HG03175 (cell line): ENCODE results near the gene POU2AF1.

ENCODE experiments used
- ATAC-seq: cut with Tn5 transposase; IDR thresholded peaks from one replicate; pipeline ENCODE4 v1.9.1; 2021; ENCODE audit warnings: mild to moderate bottlenecking, moderate library complexity; ENCODE audit not compliant: unreplicated experiment

Gene POU2AF1

GRCh38 chr11:111362887-111363411 lies 16.1 kb downstream of the POU2AF1 start:
- no peak for ATAC-seq

DNA sequence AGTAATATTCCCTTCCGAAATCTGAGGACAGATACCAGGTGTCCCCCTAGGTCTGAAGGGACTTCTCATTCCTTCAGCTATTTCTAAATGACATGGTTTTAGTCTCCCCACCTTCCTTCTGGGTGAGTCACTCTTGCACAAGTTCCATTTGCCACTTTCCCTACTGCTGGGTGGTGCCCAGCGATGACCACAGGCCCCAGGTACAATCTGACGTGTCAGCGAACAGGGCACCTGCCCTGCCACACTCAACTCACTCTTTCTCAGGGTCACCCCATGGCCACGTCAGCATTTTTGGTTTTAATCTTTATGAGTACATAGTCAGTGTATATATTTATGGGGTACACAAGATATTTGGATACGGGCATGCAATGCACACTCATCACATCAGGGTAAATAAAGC lies 17.2 kb downstream of the POU2AF1 start:
- ATAC-seq, result no peak

DNA sequence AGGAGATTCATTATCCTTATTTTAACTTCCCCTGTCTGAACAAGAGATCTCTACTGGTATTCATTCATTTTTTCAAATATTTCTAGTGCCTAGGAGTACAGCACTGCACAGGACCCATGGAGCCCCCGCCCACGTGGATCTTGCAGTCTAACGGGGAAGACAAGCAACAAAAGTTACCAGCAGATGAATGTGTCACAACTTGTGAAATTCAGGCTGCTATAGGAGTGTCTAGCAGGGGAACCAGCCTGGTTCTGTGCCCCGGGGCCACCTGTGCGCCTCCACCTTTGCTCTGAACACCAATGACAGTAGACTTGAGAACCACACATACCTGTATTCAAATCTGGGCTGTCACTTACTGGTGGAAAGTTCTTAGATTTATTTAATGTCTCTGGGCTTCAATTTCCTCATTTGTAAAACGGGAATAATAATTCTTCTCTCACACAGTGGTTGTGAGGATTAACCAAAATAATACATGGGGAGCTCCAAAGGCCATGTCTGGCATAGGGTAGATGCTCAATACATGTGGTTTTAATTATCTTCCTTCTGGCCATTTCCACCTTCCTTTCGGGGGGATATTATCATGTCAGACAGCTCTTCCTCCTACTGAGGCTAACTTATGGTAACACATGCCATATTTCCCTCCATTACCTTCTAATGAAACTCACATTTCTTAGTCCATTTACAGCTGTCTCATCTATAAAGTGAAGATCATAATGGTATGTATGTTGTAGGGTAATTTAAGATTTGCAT lies 17.8 kb downstream of the POU2AF1 start:
- ATAC-seq, result no peak

- ATAC-seq, result no peak
Measured at GRCh38 chr11:111360150-111361043, 18.7 kb downstream of the POU2AF1 start.

- ATAC-seq, result no peak
Measured at GRCh38 chr11:111359223-111360149, 19.6 kb downstream of the POU2AF1 start.

DNA sequence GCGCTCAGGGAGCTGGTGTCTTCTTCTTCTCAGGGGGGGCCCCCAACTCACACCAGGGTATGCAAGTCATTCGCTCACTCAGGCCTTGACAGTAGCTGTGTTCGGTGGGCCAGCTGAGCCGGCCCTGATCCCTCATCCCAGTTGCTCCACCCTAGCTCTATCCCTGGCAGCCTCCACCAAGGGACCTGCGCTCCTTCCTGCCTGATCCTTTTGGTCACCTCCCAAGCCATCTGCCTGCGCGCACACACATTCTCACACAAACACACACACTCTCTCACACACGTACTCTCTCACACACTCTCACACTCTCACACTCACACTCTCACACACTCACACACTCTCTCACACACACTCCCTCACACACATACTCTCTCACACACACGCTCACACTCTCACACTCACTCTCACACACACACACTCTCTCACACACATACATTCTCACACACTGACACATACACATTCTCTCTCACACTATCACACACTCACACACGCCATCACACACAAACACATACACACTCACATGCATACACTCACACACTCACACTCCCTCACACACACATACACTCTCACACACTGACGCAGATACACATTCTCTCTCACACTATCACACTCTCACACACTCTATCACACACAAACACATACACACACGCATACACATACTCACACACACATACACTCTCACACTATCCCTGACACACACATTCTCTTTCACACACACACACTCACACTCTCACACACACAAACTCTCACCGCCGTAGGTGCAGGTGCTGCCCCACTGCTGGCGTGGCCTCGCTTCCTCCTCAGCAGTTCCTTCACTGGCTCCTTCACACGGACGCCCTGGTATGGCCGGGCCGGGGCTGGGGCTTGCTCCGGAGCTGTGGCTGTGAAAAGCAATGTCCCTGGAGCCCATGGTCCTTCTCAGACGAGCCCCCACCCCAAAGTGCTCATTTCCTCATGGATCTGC lies 20.8 kb downstream of the POU2AF1 start:
- ATAC-seq, result no peak

GRCh38 chr11:111357150-111358037 lies 21.7 kb downstream of the POU2AF1 start:
- ATAC-seq, result no peak

DNA sequence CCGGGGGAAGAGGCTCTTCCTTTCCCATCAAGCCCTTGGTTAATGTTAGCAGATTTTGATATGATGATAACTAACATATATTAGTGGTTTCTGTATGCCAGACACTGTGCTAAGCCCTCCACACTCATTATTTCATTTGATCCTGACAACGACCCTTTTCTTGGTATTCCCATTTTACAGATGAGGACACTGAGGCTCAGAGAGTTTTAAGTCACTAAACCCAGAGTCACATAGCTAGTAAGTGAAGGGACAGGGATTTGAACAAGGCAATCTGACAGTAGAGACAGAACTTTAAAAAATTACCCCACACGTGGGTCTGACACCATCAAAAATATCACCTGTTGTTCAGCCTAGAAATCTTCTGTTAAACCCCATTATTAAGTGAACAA lies 22.4 kb downstream of the POU2AF1 start:
- no peak for ATAC-seq

GRCh38 chr11:111355956-111356659 lies 23.0 kb downstream of the POU2AF1 start:
- ATAC-seq, result no peak

GRCh38 chr11:111355101-111355500 lies 24.0 kb downstream of the POU2AF1 start:
- no peak for ATAC-seq

DNA sequence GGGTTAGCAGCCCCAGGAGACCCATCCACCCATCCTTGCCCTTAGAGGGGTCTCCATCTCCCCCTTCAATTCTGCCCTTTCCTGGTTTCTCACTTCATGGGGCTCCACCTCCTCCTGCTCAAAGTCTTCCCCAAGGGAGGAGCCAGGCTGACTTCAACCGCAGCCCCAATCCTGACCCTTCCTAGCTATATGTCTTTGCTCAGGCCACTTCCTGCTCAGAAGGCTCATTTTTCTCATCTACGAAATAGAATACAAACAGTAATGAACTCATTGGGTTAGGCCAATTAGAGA lies 24.5 kb downstream of the POU2AF1 start:
- no peak for ATAC-seq

- no peak for ATAC-seq
Measured at GRCh38 chr11:111353776-111354600, 25.1 kb downstream of the POU2AF1 start.

- ATAC-seq, result no peak
Measured at GRCh38 chr11:111352935-111353710, 26.0 kb downstream of the POU2AF1 start.

GRCh38 chr11:111352231-111352746 lies 26.8 kb downstream of the POU2AF1 start:
- no peak for ATAC-seq

DNA sequence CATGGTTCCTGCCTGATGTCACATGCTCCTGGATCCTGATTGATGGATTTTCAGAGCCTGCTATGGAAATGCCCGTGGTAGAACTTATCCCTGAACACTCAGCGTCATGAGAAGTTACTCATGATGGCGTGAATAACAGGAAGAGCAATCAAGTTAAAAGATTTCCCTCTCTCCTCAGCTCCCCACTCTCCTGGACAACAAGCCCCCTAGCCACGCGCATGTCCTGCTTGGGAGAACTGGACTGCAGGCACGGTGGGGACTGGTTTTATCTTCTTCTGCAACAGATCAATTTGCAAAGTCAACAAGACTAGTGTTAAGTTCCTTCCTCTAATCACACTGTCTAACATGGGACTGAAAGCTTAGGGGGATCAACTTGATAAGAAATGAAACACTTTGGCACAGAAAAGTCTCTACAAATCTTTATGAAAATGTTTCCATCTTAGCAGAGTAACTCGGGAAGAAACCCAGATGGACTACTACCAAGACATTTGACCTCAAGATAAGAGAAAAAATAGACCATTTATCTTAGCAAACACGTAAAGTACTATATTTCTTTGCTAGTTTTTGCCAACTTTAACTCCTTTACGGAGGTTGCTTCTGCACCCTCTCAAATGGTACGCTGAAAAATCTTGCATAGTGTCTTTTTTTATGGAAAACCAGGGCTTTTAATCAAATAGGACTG lies 27.6 kb downstream of the POU2AF1 start:
- ATAC-seq, result no peak

- ATAC-seq, result no peak
Measured at GRCh38 chr11:111350811-111351210, 28.3 kb downstream of the POU2AF1 start.
